Neural cell (in vitro differentiated cells): ENCODE data around the gene LRRC18. TPM values are rescaled to one million over a fixed set of nuclear protein-coding genes. Genes with fewer than 3 reads are reported as not detected.

Experiments
- H2AFZ ChIP-seq: fragments of 200-600, 300-800 bp; sonication (generic), shearing (Covaris generic); 2 replicates; pipeline ENCODE4 v1.6.0; 2014; ENCODE audit warnings: low read depth, mild to moderate bottlenecking, antibody characterized with exemption, low read length, moderate library complexity
- H3F3A ChIP-seq: fragments of 200-600 bp; shearing (Covaris generic); 2 replicates; pipeline ENCODE4 v1.6.1; 2016; ENCODE audit warnings: mild to moderate bottlenecking, moderate library complexity, mixed read lengths, antibody characterized with exemption, low read length; ENCODE audit not compliant: insufficient read depth, poor library complexity, severe bottlenecking
- H3K27ac ChIP-seq: fragments of 200-600, 300-800 bp; sonication (generic), shearing (Covaris generic); 2 replicates; pipeline ENCODE4 v1.5.1; 2014; ENCODE audit warnings: mild to moderate bottlenecking, low read length, moderate library complexity
- H3K27me3 ChIP-seq: fragments of 300-800, 200-600 bp; sonication (generic), shearing (Covaris generic); 2 replicates; pipeline ENCODE4 v1.6.0; 2014; ENCODE audit warnings: mild to moderate bottlenecking, low read depth, low read length, moderate library complexity; ENCODE audit not compliant: insufficient read depth
- H3K36me3 ChIP-seq: fragments of 300-800, 200-600 bp; sonication (generic), shearing (Covaris generic); 2 replicates; pipeline ENCODE4 v1.5.1; 2014; ENCODE audit warnings: mild to moderate bottlenecking, antibody characterized with exemption, low read length, moderate library complexity; ENCODE audit not compliant: insufficient read depth
- H3K4me2 ChIP-seq: fragments of 300-800, 200-600 bp; sonication (generic), shearing (Covaris generic); 2 replicates; pipeline ENCODE4 v1.6.0; 2014; ENCODE audit warnings: mild to moderate bottlenecking, low read length
- H3K4me3 ChIP-seq: fragments of 300-800, 200-600 bp; sonication (generic), shearing (Covaris generic); 2 replicates; pipeline ENCODE4 v1.5.1; 2014; ENCODE audit warnings: mild to moderate bottlenecking, low read length, moderate library complexity
- H3K79me2 ChIP-seq: fragments of 200-600 bp; shearing (Covaris generic); replicated peaks from 2 replicates; pipeline ENCODE4 v1.6.0; 2014; ENCODE audit warnings: mild to moderate bottlenecking, low read length, moderate library complexity; ENCODE audit not compliant: insufficient read depth
- H3K9ac ChIP-seq: fragments of 300-800, 200-600 bp; sonication (generic), shearing (Covaris generic); 2 replicates; pipeline ENCODE4 v1.6.1; 2016; ENCODE audit warnings: mild to moderate bottlenecking, low read length, mixed read lengths
- H3K9me2 ChIP-seq: fragments of 200-600 bp; shearing (Covaris generic); 2 replicates; pipeline ENCODE4 v1.6.1; 2016; ENCODE audit warnings: mild to moderate bottlenecking, low read length, mixed read lengths; ENCODE audit not compliant: insufficient read depth
- H3K9me3 ChIP-seq: fragments of 200-600, 300-800 bp; sonication (generic), shearing (Covaris generic); 2 replicates; pipeline ENCODE4 v1.6.1; 2016; ENCODE audit warnings: mild to moderate bottlenecking, mixed run types, low read length, moderate library complexity, mixed read lengths
- H4K20me1 ChIP-seq: fragments of 200-600 bp; shearing (Covaris generic); 2 replicates; pipeline ENCODE4 v1.6.1; 2016; ENCODE audit warnings: mild to moderate bottlenecking, mixed run types; ENCODE audit not compliant: insufficient read depth
- CTCF ChIP-seq: fragments of 450-650 bp; IDR thresholded peaks from 2 replicates; pipeline ENCODE4 v1.5.1; 2014; ENCODE audit warnings: antibody characterized with exemption, mild to moderate bottlenecking, moderate library complexity; ENCODE audit not compliant: poor library complexity, severe bottlenecking
- EP300 ChIP-seq: fragments of 450-650 bp; conservative IDR thresholded peaks from 2 replicates; pipeline ENCODE4 v1.6.1; 2014; ENCODE audit warnings: antibody characterized with exemption, mild to moderate bottlenecking, moderate library complexity; ENCODE audit not compliant: poor library complexity, severe bottlenecking
- EZH2 ChIP-seq: fragments of 200-600, 300-800 bp; shearing (Covaris generic), sonication (generic); IDR thresholded peaks from 2 replicates; pipeline ENCODE4 v1.6.1; 2014; ENCODE audit warnings: antibody characterized with exemption, low read length, borderline replicate concordance, mild to moderate bottlenecking; ENCODE audit not compliant: insufficient read depth, poor library complexity, severe bottlenecking
- MXI1 ChIP-seq: fragments of 450-650 bp; conservative IDR thresholded peaks from 2 replicates; pipeline ENCODE4 v1.6.1; 2014; ENCODE audit warnings: antibody characterized with exemption, mild to moderate bottlenecking; ENCODE audit not compliant: poor library complexity, severe bottlenecking
- POLR2AphosphoS5 ChIP-seq: IDR thresholded peaks from 2 replicates; pipeline ENCODE4 v1.6.1; 2012
- RAD21 ChIP-seq: fragments of 450-650 bp; conservative IDR thresholded peaks from 2 replicates; pipeline ENCODE4 v1.6.1; 2014; ENCODE audit warnings: antibody characterized with exemption, mild to moderate bottlenecking, moderate library complexity
- SMC3 ChIP-seq: fragments of 450-650 bp; conservative IDR thresholded peaks from 2 replicates; pipeline ENCODE4 v1.6.1; 2014; ENCODE audit warnings: antibody characterized with exemption, mild to moderate bottlenecking, moderate library complexity; ENCODE audit not compliant: poor library complexity
- TAF1 ChIP-seq: IDR thresholded peaks from 2 replicates; pipeline ENCODE4 v1.6.1; 2012; ENCODE audit warnings: low read depth
- polyA plus RNA-seq: library from polyadenylated mRNA; depleted of rRNA; stranded (reverse); fragments of >200 nt; gene quantifications from 2 replicates; pipeline ENCODE4 v1.2.3, GENCODE V29; 2014
- TF ChIP-seq, protein P1 (sequence below): IDR thresholded peaks from 2 replicates; pipeline ENCODE4 v1.6.1; 2012; ENCODE audit warnings: borderline replicate concordance

The LRRC18 gene
- polyA plus RNA-seq, 1 donor from 2014 or later = not detected

GRCh38 chr10:48910548-48910947, 29.1 kb downstream of the LRRC18 start:
- no peaks in the 10 kb centered on the region for H3K9me2 ChIP-seq
- no peak overlapping the region for H3K9ac ChIP-seq
- H3F3A ChIP-seq = no peaks in the 10 kb centered on the region
- H3K36me3 ChIP-seq = no peaks in the 10 kb centered on the region
- no peaks in the 10 kb centered on the region for H3K9me3 ChIP-seq
- no peak overlapping the region for H3K4me2 ChIP-seq
- H3K27me3 ChIP-seq = no peaks in the 10 kb centered on the region
- no peak overlapping the region for H3K27ac ChIP-seq
- no peak overlapping the region for H2AFZ ChIP-seq
- no peaks in the 10 kb centered on the region for H3K79me2 ChIP-seq
- TF ChIP-seq MXI1 = no peak
- TF ChIP-seq, protein P1, sequence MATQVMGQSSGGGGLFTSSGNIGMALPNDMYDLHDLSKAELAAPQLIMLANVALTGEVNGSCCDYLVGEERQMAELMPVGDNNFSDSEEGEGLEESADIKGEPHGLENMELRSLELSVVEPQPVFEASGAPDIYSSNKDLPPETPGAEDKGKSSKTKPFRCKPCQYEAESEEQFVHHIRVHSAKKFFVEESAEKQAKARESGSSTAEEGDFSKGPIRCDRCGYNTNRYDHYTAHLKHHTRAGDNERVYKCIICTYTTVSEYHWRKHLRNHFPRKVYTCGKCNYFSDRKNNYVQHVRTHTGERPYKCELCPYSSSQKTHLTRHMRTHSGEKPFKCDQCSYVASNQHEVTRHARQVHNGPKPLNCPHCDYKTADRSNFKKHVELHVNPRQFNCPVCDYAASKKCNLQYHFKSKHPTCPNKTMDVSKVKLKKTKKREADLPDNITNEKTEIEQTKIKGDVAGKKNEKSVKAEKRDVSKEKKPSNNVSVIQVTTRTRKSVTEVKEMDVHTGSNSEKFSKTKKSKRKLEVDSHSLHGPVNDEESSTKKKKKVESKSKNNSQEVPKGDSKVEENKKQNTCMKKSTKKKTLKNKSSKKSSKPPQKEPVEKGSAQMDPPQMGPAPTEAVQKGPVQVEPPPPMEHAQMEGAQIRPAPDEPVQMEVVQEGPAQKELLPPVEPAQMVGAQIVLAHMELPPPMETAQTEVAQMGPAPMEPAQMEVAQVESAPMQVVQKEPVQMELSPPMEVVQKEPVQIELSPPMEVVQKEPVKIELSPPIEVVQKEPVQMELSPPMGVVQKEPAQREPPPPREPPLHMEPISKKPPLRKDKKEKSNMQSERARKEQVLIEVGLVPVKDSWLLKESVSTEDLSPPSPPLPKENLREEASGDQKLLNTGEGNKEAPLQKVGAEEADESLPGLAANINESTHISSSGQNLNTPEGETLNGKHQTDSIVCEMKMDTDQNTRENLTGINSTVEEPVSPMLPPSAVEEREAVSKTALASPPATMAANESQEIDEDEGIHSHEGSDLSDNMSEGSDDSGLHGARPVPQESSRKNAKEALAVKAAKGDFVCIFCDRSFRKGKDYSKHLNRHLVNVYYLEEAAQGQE = no peak
- TF ChIP-seq EP300 = no peak
- TF ChIP-seq CTCF = no peak
- TF ChIP-seq POLR2AphosphoS5 = no peak
- TF ChIP-seq TAF1 = no peak
- no peak for TF ChIP-seq SMC3
- no peaks in the 10 kb centered on the region for H4K20me1 ChIP-seq
- H3K4me3 ChIP-seq = no peak overlapping the region

GRCh38 chr10:48907730-48908129, 31.9 kb downstream of the LRRC18 start:
- H4K20me1 ChIP-seq = no peaks in the 10 kb centered on the region
- H3K9me2 ChIP-seq = no peaks in the 10 kb centered on the region
- H3K4me2 ChIP-seq = no peak overlapping the region
- no peak overlapping the region for H3K4me3 ChIP-seq
- no peaks in the 10 kb centered on the region for H3F3A ChIP-seq
- no peaks in the 10 kb centered on the region for H3K36me3 ChIP-seq
- TF ChIP-seq CTCF = no peak
- TF ChIP-seq TAF1 = no peak
- TF ChIP-seq, protein P1 = no peak
- no peak for TF ChIP-seq POLR2AphosphoS5
- no peak for TF ChIP-seq EP300
- TF ChIP-seq EZH2 = no peak
- no peak for TF ChIP-seq SMC3
- TF ChIP-seq RAD21 = no peak
- TF ChIP-seq MXI1 = no peak
- no peaks in the 10 kb centered on the region for H3K79me2 ChIP-seq
- H3K27me3 ChIP-seq = no peaks in the 10 kb centered on the region
- H3K9ac ChIP-seq = no peak overlapping the region
- no peak overlapping the region for H2AFZ ChIP-seq
- H3K27ac ChIP-seq = no peak overlapping the region
- H3K9me3 ChIP-seq = no peaks in the 10 kb centered on the region
